OCI-LY3 (cell line): ENCODE results near the gene CDT1.
A peak's percentile ranks its signal among the peaks of the same experiment; 100 is the strongest.
"Not testable (repeated sequence)": the region's sequence is repeated elsewhere in the genome, so short reads cannot be mapped to it uniquely, and the experiment has no call there.

Source experiments
- H2AFZ ChIP-seq: fragments of 200-600, 300-600 bp; shearing (Covaris generic); 2 replicates; pipeline ENCODE4 v1.6.0; 2014; ENCODE audit warnings: antibody characterized with exemption, low read depth, low read length
- H3K27ac ChIP-seq: fragments of 200-600, 300-600 bp; sonication (generic); 2 replicates; pipeline ENCODE4 v1.5.1; 2014; ENCODE audit warnings: mild to moderate bottlenecking, low read length, moderate library complexity, mixed read lengths
- H3K27me3 ChIP-seq: fragments of 200-600, 300-600 bp; sonication (generic); 2 replicates; pipeline ENCODE4 v1.6.1; 2014; ENCODE audit warnings: low read depth, low read length, mixed read lengths
- H3K36me3 ChIP-seq: fragments of 200-600, 300-600 bp; sonication (generic); replicated peaks from 2 replicates; pipeline ENCODE3; 2014; ENCODE audit warnings: low read depth, low read length, mixed read lengths
- H3K4me1 ChIP-seq: fragments of 300-600, 200-600 bp; sonication (generic); 2 replicates; pipeline ENCODE4 v1.6.1; 2014; ENCODE audit warnings: low read length, mixed read lengths
- H3K4me2 ChIP-seq: fragments of 200-600, 300-600 bp; sonication (generic); 2 replicates; pipeline ENCODE4 v1.6.1; 2014; ENCODE audit warnings: low read length, mixed read lengths
- H3K4me3 ChIP-seq: fragments of 300-600, 200-600 bp; sonication (generic); 2 replicates; pipeline ENCODE4 v1.5.1; 2014; ENCODE audit warnings: antibody characterized with exemption, mild to moderate bottlenecking, low read length, moderate library complexity
- H3K79me2 ChIP-seq: fragments of 300-600, 200-600 bp; shearing (Covaris generic); 2 replicates; pipeline ENCODE4 v1.6.1; 2014; ENCODE audit warnings: mild to moderate bottlenecking, low read length, mixed read lengths
- H3K9ac ChIP-seq: fragments of 300-600, 200-600 bp; shearing (Covaris generic); 2 replicates; pipeline ENCODE4 v1.6.0; 2014; ENCODE audit warnings: mild to moderate bottlenecking, low read length, moderate library complexity
- H3K9me3 ChIP-seq: fragments of 200-600, 300-600 bp; shearing (Covaris generic); 2 replicates; pipeline ENCODE4 v1.6.1; 2014; ENCODE audit warnings: low read length, mixed read lengths; ENCODE audit not compliant: insufficient read depth
- H4K20me1 ChIP-seq: fragments of 200-600, 300-600 bp; sonication (generic); 2 replicates; pipeline ENCODE4 v1.6.1; 2016; ENCODE audit warnings: low read length, mixed read lengths; ENCODE audit not compliant: insufficient read depth
- CTCF ChIP-seq: fragments of 200-600, 300-600 bp; sonication (generic); IDR thresholded peaks from 2 replicates; pipeline ENCODE4 v1.5.1; 2014; ENCODE audit warnings: antibody characterized with exemption, low read length, low read depth
- EZH2phosphoT487 ChIP-seq: fragments of 200-600 bp; shearing (Covaris generic); IDR thresholded peaks from 2 replicates; pipeline ENCODE4 v1.6.1; 2018; ENCODE audit warnings: antibody characterized with exemption, mixed run types, low read depth

The CDT1 gene

GRCh38 chr16:88821168-88821850 lies 17.7 kb downstream of the CDT1 start:
- no peak overlapping the region for H3K9ac ChIP-seq
- no peaks in the 10 kb centered on the region for H3K27me3 ChIP-seq
- no peak overlapping the region for H2AFZ ChIP-seq
- H3K4me3 ChIP-seq = no peak overlapping the region
- no peaks in the 10 kb centered on the region for H4K20me1 ChIP-seq
- no peak overlapping the region for H3K27ac ChIP-seq
- H3K36me3 ChIP-seq = no peaks in the 10 kb centered on the region
- no peaks in the 10 kb centered on the region for H3K4me1 ChIP-seq
- H3K79me2 ChIP-seq = no peaks in the 10 kb centered on the region
- H3K4me2 ChIP-seq = no peak overlapping the region
- no peaks in the 10 kb centered on the region for H3K9me3 ChIP-seq
- no peak for TF ChIP-seq EZH2phosphoT487
- peak; percentile 11; the same call in 1 of the 2 replicates for TF ChIP-seq CTCF

- Histone ChIP-seq H3K79me2 (no peaks in the 10 kb centered on the region), H3K27me3 (no peaks in the 10 kb centered on the region), H3K4me1 (no peaks in the 10 kb centered on the region), H4K20me1 (no peaks in the 10 kb centered on the region), H3K9ac (no peak overlapping the region), H3K4me3 (no peak overlapping the region), H2AFZ (no peak overlapping the region), H3K36me3 (no peaks in the 10 kb centered on the region), H3K27ac (no peak overlapping the region), H3K9me3 (no peaks in the 10 kb centered on the region), H3K4me2 (no peak overlapping the region)
- TF ChIP-seq CTCF (no peak), EZH2phosphoT487 (no peak)
Measured at GRCh38 chr16:88822281-88823040, 18.9 kb downstream of the CDT1 start.

- H2AFZ ChIP-seq, H3K4me1 ChIP-seq, H4K20me1 ChIP-seq, H3K36me3 ChIP-seq, H3K9ac ChIP-seq, H3K27me3 ChIP-seq, H3K27ac ChIP-seq, H3K4me3 ChIP-seq, H3K79me2 ChIP-seq, H3K4me2 ChIP-seq, H3K9me3 ChIP-seq: not testable (repeated sequence)
Measured at GRCh38 chr16:88823646-88824045, 20.1 kb downstream of the CDT1 start.

- Histone ChIP-seq H2AFZ (no peak overlapping the region), H3K36me3 (no peaks in the 10 kb centered on the region), H3K4me3 (no peak overlapping the region), H3K27me3 (no peaks in the 10 kb centered on the region), H3K4me1 (no peaks in the 10 kb centered on the region), H4K20me1 (no peaks in the 10 kb centered on the region), H3K4me2 (no peak overlapping the region), H3K9ac (no peak overlapping the region), H3K27ac (no peak overlapping the region), H3K9me3 (no peaks in the 10 kb centered on the region), H3K79me2 (no peaks in the 10 kb centered on the region)
- no peak for TF ChIP-seq EZH2phosphoT487
- TF ChIP-seq CTCF = no peak
Measured at GRCh38 chr16:88824256-88825077, 20.9 kb downstream of the CDT1 start.
